OCI-LY1 (cell line): ENCODE data around the gene RASD1.

Experiments
- EZH2 ChIP-seq: fragments of 200-600 bp; sonication (generic), shearing (Covaris generic); IDR thresholded peaks from 2 replicates; pipeline ENCODE4 v1.8.0; 2017; ENCODE audit warnings: borderline replicate concordance, mixed run types, mild to moderate bottlenecking, antibody characterized with exemption, low read length, moderate library complexity, mixed read lengths
- TF ChIP-seq, protein P1 (sequence below): fragments of 200-600 bp; sonication (generic), shearing (Covaris generic); IDR thresholded peaks from 2 replicates; pipeline ENCODE4 v1.5.1; 2017; ENCODE audit warnings: mild to moderate bottlenecking, antibody characterized with exemption, low read length, moderate library complexity, mixed read lengths

DNA sequence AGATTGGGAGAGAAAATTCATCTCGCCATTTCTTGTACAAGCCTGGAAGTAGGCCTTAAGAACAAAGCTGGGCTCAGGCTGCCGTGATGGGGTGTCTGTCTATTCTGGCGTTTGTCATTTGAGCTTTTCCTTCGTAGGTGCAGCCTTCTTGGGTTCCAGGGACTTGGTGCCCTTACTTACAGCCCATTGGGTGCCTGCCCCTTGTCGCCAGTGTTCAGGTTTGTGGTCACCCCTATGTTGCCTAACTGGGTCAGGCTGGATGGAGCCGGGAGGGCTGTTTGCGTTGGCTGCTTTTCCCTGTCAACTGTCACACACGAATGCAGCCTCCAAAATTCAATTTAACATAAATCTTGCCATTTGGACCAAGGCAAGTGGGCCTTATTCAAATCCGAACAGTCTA lies 43.1 kb downstream of the RASD1 start:
- TF ChIP-seq, protein P1, sequence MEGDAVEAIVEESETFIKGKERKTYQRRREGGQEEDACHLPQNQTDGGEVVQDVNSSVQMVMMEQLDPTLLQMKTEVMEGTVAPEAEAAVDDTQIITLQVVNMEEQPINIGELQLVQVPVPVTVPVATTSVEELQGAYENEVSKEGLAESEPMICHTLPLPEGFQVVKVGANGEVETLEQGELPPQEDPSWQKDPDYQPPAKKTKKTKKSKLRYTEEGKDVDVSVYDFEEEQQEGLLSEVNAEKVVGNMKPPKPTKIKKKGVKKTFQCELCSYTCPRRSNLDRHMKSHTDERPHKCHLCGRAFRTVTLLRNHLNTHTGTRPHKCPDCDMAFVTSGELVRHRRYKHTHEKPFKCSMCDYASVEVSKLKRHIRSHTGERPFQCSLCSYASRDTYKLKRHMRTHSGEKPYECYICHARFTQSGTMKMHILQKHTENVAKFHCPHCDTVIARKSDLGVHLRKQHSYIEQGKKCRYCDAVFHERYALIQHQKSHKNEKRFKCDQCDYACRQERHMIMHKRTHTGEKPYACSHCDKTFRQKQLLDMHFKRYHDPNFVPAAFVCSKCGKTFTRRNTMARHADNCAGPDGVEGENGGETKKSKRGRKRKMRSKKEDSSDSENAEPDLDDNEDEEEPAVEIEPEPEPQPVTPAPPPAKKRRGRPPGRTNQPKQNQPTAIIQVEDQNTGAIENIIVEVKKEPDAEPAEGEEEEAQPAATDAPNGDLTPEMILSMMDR = no peak
- no peak for TF ChIP-seq EZH2
